OCI-LY7 (cell line): ENCODE measurements around the gene TAOK3. TPM values are rescaled to one million over a fixed set of nuclear protein-coding genes. Genes with fewer than 3 reads are reported as not detected.

Experiments used
- BruUV-seq: library from RNA; stranded (reverse); fragments of 400-500 nt; replicated peaks from 2 replicates; lab custom pipeline; 2021; lab: Mats Ljungman, UMichigan
- CTCF ChIA-PET: fragments of 300-600 bp; sonication (Branson Sonifier 250); formaldehyde crosslinking; loops from one replicate; lab custom pipeline; 2022; ENCODE audit warnings: antibody characterized with exemption; ENCODE audit not compliant: unreplicated experiment; lab: Charles Lee
- POLR2A ChIA-PET: fragments of 300-600 bp; sonication (Branson Sonifier 250); formaldehyde crosslinking; loops from one replicate; lab custom pipeline; 2022; ENCODE audit warnings: antibody characterized with exemption; lab: Charles Lee
- DNase-seq: peaks from one replicate; pipeline ENCODE4 v3.0.0-alpha.2; 2015; ENCODE audit warnings: low spot score
- H2AFZ ChIP-seq: fragments of 200-600 bp; sonication (generic), shearing (Covaris generic); 2 replicates; pipeline ENCODE4 v1.6.1; 2014; ENCODE audit warnings: mild to moderate bottlenecking, antibody characterized with exemption, low read length, moderate library complexity
- H3K27ac ChIP-seq: fragments of 200-600 bp; sonication (generic); 2 replicates; pipeline ENCODE4 v1.5.1; 2014; ENCODE audit warnings: mixed run types, low read depth, mild to moderate bottlenecking, moderate library complexity, low read length, inconsistent platforms; ENCODE audit not compliant: poor library complexity, severe bottlenecking
- H3K36me3 ChIP-seq: fragments of 200-600 bp; sonication (generic); 2 replicates; pipeline ENCODE4 v1.6.1; 2014; ENCODE audit warnings: mild to moderate bottlenecking, antibody characterized with exemption, low read length, moderate library complexity, mixed read lengths; ENCODE audit not compliant: insufficient read depth
- H3K4me1 ChIP-seq: fragments of 200-600 bp; sonication (generic); 2 replicates; pipeline ENCODE4 v1.5.1; 2014; ENCODE audit warnings: mild to moderate bottlenecking, low read length; ENCODE audit not compliant: insufficient read depth, poor library complexity, severe bottlenecking
- H3K4me2 ChIP-seq: fragments of 200-600 bp; sonication (generic); 2 replicates; pipeline ENCODE4 v1.6.1; 2014; ENCODE audit warnings: mild to moderate bottlenecking, low read length
- H3K4me3 ChIP-seq: fragments of 200-600 bp; sonication (generic); 2 replicates; pipeline ENCODE4 v1.5.1; 2014; ENCODE audit warnings: mild to moderate bottlenecking, low read depth, low read length; ENCODE audit not compliant: poor library complexity, severe bottlenecking
- H3K79me2 ChIP-seq: fragments of 200-600 bp; sonication (generic); 2 replicates; pipeline ENCODE4 v1.6.1; 2016; ENCODE audit warnings: low read depth, mild to moderate bottlenecking, low read length, moderate library complexity, mixed read lengths; ENCODE audit not compliant: insufficient read depth
- H3K9me2 ChIP-seq: fragments of 200-600 bp; sonication (generic); 2 replicates; pipeline ENCODE4 v1.6.1; 2016; ENCODE audit warnings: mild to moderate bottlenecking, low read length, mixed read lengths; ENCODE audit not compliant: insufficient read depth
- H3K9me3 ChIP-seq: fragments of 200-600 bp; sonication (generic); 2 replicates; pipeline ENCODE4 v1.6.1; 2014; ENCODE audit warnings: mild to moderate bottlenecking, mixed run types, low read length, mixed read lengths
- H4K20me1 ChIP-seq: fragments of 200-600 bp; sonication (generic); 2 replicates; pipeline ENCODE4 v1.6.1; 2014; ENCODE audit warnings: mild to moderate bottlenecking, antibody characterized with exemption, low read length, moderate library complexity, mixed read lengths; ENCODE audit not compliant: insufficient read depth
- CTCF ChIP-seq: fragments of 200-600 bp; sonication (generic); conservative IDR thresholded peaks from 2 replicates; pipeline ENCODE4 v1.5.1; 2014; ENCODE audit warnings: mild to moderate bottlenecking, antibody characterized with exemption, low read length, moderate library complexity, mixed read lengths
- EZH2phosphoT487 ChIP-seq: fragments of 200-600 bp; sonication (generic); IDR thresholded peaks from 2 replicates; pipeline ENCODE4 v1.6.1; 2018; ENCODE audit warnings: low read depth, borderline replicate concordance, mild to moderate bottlenecking, mixed run types, antibody characterized with exemption, low read length, moderate library complexity, mixed read lengths
- intact Hi-C: fragments of 100-400 bp; cut with micrococcal nuclease; formaldehyde crosslinking; loops from one replicate; pipeline ENCODE4 v1.10.0; 2022; ENCODE audit not compliant: unreplicated experiment
- total RNA-seq, 2 experiments: library from RNA; depleted of rRNA in 1 of 2; stranded (reverse); fragments of >200 nt in 1 of 2; shearing (Covaris generic) in 1 of 2; gene quantifications; 2 replicates each; pipeline ENCODE4 v1.2.3, GENCODE V29; 2014 to 2022

The TAOK3 gene
- total RNA-seq, 2 experiments from 2014 or later: 30.7 to 56.0 TPM

DNA sequence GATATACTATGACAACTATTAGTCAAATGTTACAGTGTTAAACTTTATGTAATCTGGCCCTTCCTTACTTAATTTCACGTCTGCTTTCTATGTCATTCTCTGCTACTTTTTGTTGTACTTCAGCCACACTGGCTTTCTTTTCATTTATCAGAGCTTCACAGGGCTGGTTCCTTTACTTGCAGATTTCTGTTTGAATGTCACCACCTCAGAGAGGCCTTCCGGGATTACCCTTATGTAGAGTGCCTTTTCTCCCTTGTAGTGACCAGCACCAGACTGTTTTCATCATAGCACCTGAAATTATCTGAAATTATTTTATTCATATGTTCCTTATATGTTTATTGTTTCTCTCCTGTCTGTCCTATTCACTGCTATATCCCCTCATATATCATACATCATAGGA, 75.4 kb downstream of the TAOK3 start:
- Histone ChIP-seq H2AFZ (no peak overlapping the region), H3K4me3 (no peak overlapping the region), H3K36me3 (peaks cover 6% of the 10 kb centered on the region; the same call in 1 of the 2 replicates), H3K9me2 (no peaks in the 10 kb centered on the region), H3K9me3 (no peaks in the 10 kb centered on the region), H3K79me2 (peaks cover 7% of the 10 kb centered on the region; the same call in 1 of the 2 replicates), H3K4me2 (no peak overlapping the region), H4K20me1 (no peaks in the 10 kb centered on the region), H3K4me1 (peaks cover 14% of the 10 kb centered on the region), H3K27ac (no peak overlapping the region)
- ChIA-PET POLR2A (no interaction called here), CTCF (no interaction called here)
- TF ChIP-seq EZH2phosphoT487 (no peak), CTCF (no peak)
- intact Hi-C loops: no loop called here
- no peak for DNase-seq
- BruUV-seq: no TSS peak

- POLR2A ChIA-PET: interaction anchor here (0.5 kb wide), 1 partner anchor 80 kb away, joined by 3 read pairs; the partner anchor contains the start of gene TAOK3
- no peaks in the 10 kb centered on the region for H4K20me1 ChIP-seq
- no peak overlapping the region for H3K4me3 ChIP-seq
- H3K4me1 ChIP-seq: no peaks in the 10 kb centered on the region
- no peak overlapping the region for H3K27ac ChIP-seq
- H3K36me3 ChIP-seq: peaks cover 6% of the 10 kb centered on the region; the same call in 1 of the 2 replicates
- CTCF ChIA-PET: no interaction called here
- BruUV-seq: no TSS peak
- no peaks in the 10 kb centered on the region for H3K79me2 ChIP-seq
- DNase-seq: no peak
- TF ChIP-seq CTCF (no peak), EZH2phosphoT487 (no peak)
- H2AFZ ChIP-seq: no peak overlapping the region
- no peaks in the 10 kb centered on the region for H3K9me3 ChIP-seq
- intact Hi-C loops: no loop called here
- no peak overlapping the region for H3K4me2 ChIP-seq
- no peaks in the 10 kb centered on the region for H3K9me2 ChIP-seq
These were observed 79.9 kb downstream of the TAOK3 start for GRCh38 chr12:118292836-118293235.

DNA sequence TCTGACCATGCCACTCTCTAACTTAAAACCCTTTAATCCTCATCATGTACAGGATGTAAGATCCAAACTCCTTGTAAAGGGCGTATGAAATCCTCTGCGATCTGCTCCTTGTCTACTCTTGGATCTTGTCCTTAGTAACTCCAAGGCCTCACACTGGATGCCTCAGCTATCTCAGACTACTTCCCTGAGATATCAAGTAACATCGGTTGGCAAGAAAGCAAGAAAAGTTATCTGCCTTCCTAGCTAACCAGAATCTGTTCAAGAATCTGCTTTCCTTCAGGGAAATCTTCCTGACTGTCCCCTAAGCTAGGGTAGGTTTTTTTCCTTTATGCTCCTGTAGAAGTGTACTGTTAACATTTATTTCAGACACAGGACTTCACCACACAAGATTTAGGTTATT, 82.6 kb downstream of the TAOK3 start:
- no peaks in the 10 kb centered on the region for H4K20me1 ChIP-seq
- H3K4me2 ChIP-seq: no peak overlapping the region
- H2AFZ ChIP-seq: no peak overlapping the region
- DNase-seq: no peak
- H3K4me3 ChIP-seq: no peak overlapping the region
- H3K27ac ChIP-seq: no peak overlapping the region
- H3K4me1 ChIP-seq: no peaks in the 10 kb centered on the region
- no TSS peak for BruUV-seq
- intact Hi-C loops: no loop called here
- H3K9me2 ChIP-seq: no peaks in the 10 kb centered on the region
- TF ChIP-seq EZH2phosphoT487 (no peak), CTCF (no peak)
- H3K36me3 ChIP-seq: peaks cover 9% of the 10 kb centered on the region; the same call in 1 of the 2 replicates
- H3K9me3 ChIP-seq: no peaks in the 10 kb centered on the region
- CTCF ChIA-PET: no interaction called here
- POLR2A ChIA-PET: interaction anchor here (0.8 kb wide), 1 partner anchor 131 kb away, joined by 3 read pairs; no protein-coding TSS in a partner anchor
- H3K79me2 ChIP-seq: no peaks in the 10 kb centered on the region
